HepG2 (cell line): ENCODE results near the gene PET100. TPM values are rescaled to one million over a fixed set of nuclear protein-coding genes. Genes with fewer than 3 reads are reported as not detected.

Source experiments
- ASH2L ChIP-seq: fragments of 300-600, 200-600 bp; sonication (generic); IDR thresholded peaks from 2 replicates; pipeline ENCODE4 v1.7.0; 2017; ENCODE audit warnings: low read depth, mild to moderate bottlenecking, moderate library complexity, mixed read lengths, low read length; ENCODE audit not compliant: insufficient read length
- CEBPZ ChIP-seq: IDR thresholded peaks from 2 replicates; pipeline ENCODE4 v1.6.1; 2012; ENCODE audit warnings: low read length, improper control_type of control experiment
- CSRNP2 ChIP-seq: sonication (generic); formaldehyde crosslinking; conservative IDR thresholded peaks from 2 replicates; pipeline ENCODE4 v1.8.0; 2022; ENCODE audit warnings: low read depth, missing genetic modification reagents
- FLYWCH1 ChIP-seq: sonication (generic); formaldehyde crosslinking; IDR thresholded peaks from 2 replicates; pipeline ENCODE4 v1.8.1; 2023; ENCODE audit warnings: mild to moderate bottlenecking, missing genetic modification reagents
- KMT2A ChIP-seq: sonication (generic); formaldehyde crosslinking; IDR thresholded peaks from 2 replicates; pipeline ENCODE4 v1.4.0; 2020; ENCODE audit warnings: missing genetic modification reagents
- MBNL3 ChIP-seq: fragments of 250-450 bp; sonication (Bioruptor Pico); conservative IDR thresholded peaks from 2 replicates; pipeline ENCODE4 v1.8.0; 2022; ENCODE audit warnings: mild to moderate bottlenecking, inconsistent platforms
- MIER3 ChIP-seq: IDR thresholded peaks from 2 replicates; pipeline ENCODE4 v1.6.1; 2016; ENCODE audit warnings: missing compliant biosample characterization, borderline replicate concordance
- MXI1 ChIP-seq: IDR thresholded peaks from 3 replicates; pipeline ENCODE4 v1.6.1; 2012; ENCODE audit warnings: low read depth, low read length, inconsistent platforms, borderline replicate concordance
- NCOA1 ChIP-seq: sonication (generic); formaldehyde crosslinking; IDR thresholded peaks from 2 replicates; pipeline ENCODE4 v1.9.0; 2021; ENCODE audit warnings: missing genetic modification reagents
- NFRKB ChIP-seq: fragments of 450-650 bp; IDR thresholded peaks from 2 replicates; pipeline ENCODE4 v1.6.1; 2017
- PAWR ChIP-seq: sonication (generic); formaldehyde crosslinking; IDR thresholded peaks from 2 replicates; pipeline ENCODE4 v1.4.0; 2020; ENCODE audit warnings: missing genetic modification reagents, mild to moderate bottlenecking, borderline replicate concordance
- SP5 ChIP-seq: IDR thresholded peaks from 2 replicates; pipeline ENCODE4 v1.6.1; 2016; ENCODE audit warnings: low read depth, borderline replicate concordance
- TIGD3 ChIP-seq: sonication (generic); formaldehyde crosslinking; IDR thresholded peaks from 2 replicates; pipeline ENCODE4 v1.5.1; 2020; ENCODE audit warnings: mild to moderate bottlenecking, missing genetic modification reagents, borderline replicate concordance
- ZNF251 ChIP-seq: sonication (generic); formaldehyde crosslinking; IDR thresholded peaks from 2 replicates; pipeline ENCODE4 v1.9.0; 2021; ENCODE audit warnings: mild to moderate bottlenecking, missing genetic modification reagents
- ZNF512 ChIP-seq: sonication (generic); formaldehyde crosslinking; IDR thresholded peaks from 2 replicates; pipeline ENCODE4 v1.4.0; 2020; ENCODE audit warnings: mild to moderate bottlenecking, missing genetic modification reagents
- polyA plus RNA-seq, 8 experiments: library from polyadenylated mRNA; depleted of rRNA in 3 of 8; stranded (reverse) in 7 of 8; unstranded in 1 of 8; fragments of >200 nt; fragmentation: Illumina TruSeq in 4 of 8; extraction: Trizol in 4 of 8; gene quantifications; 2 replicates each; pipeline versions ENCODE4 v1.2.1 to v1.2.3, GENCODE V29; 2011 to 2016; ENCODE audit warnings: low read depth in 4 of 8, missing spikeins in 1 of 8, mixed read lengths in 1 of 8; ENCODE audit not compliant: insufficient read depth in 1 of 8
- total RNA-seq, 5 experiments: library from RNA; depleted of rRNA; stranded (reverse); fragments of >200 nt; fragmentation: Illumina TruSeq; extraction: Trizol; gene quantifications; 2 replicates each; pipeline ENCODE4 v1.2.3, GENCODE V29; 2016; ENCODE audit warnings: low read depth in 1 of 5
- TF ChIP-seq, protein P1 (sequence below): sonication (generic); formaldehyde crosslinking; IDR thresholded peaks from 2 replicates; pipeline ENCODE4 v1.5.1; 2020; ENCODE audit warnings: missing genetic modification reagents, mild to moderate bottlenecking, borderline replicate concordance
- TF ChIP-seq, protein P2 (sequence below): sonication (generic); formaldehyde crosslinking; IDR thresholded peaks from 2 replicates; pipeline ENCODE4 v1.9.0; 2021; ENCODE audit warnings: missing genetic modification reagents, borderline replicate concordance

PET100 gene
- total and polyA plus RNA-seq, 2 of the 13 experiments (the other 11 are each of a cell fraction or from before 2014, with no cell fraction given) = 22.3 to 66.5 TPM

GRCh38 chr19:7680606-7681339, 51.2 kb downstream of the PET100 start, which contains the start of gene TRAPPC5 (continued):
- TF ChIP-seq CEBPZ = no peak
- TF ChIP-seq MXI1 = peak; percentile 62; the same call in 1 of the 3 replicates
- no peak for TF ChIP-seq KMT2A
- TF ChIP-seq MBNL3 (CRISPR knock-in tag) = no peak
- TF ChIP-seq ZNF251 (CRISPR knock-in tag) = no peak
- no peak; the same call in 1 of the 2 replicates for TF ChIP-seq NCOA1 (CRISPR knock-in tag)
- TF ChIP-seq ASH2L = peak; percentile 26
- TF ChIP-seq, protein P1, sequence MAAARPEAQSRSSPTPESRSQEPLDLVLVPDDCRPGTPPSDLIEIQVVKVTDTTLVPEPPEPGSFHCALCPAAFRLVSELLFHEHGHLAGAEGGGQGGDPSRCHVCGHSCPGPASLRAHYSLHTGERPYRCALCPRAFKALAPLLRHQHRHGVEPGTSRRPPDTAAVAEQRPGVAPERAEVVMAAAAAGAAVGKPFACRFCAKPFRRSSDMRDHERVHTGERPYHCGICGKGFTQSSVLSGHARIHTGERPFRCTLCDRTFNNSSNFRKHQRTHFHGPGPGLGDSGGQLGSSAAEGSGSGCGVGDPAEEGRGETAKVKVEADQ (CRISPR knock-in tag) = 0 out of 2 replicates have a peak, but pooled peaks have one; percentile 43
- no peak; the same call in 1 of the 2 replicates for TF ChIP-seq MIER3
- TF ChIP-seq, protein P2, sequence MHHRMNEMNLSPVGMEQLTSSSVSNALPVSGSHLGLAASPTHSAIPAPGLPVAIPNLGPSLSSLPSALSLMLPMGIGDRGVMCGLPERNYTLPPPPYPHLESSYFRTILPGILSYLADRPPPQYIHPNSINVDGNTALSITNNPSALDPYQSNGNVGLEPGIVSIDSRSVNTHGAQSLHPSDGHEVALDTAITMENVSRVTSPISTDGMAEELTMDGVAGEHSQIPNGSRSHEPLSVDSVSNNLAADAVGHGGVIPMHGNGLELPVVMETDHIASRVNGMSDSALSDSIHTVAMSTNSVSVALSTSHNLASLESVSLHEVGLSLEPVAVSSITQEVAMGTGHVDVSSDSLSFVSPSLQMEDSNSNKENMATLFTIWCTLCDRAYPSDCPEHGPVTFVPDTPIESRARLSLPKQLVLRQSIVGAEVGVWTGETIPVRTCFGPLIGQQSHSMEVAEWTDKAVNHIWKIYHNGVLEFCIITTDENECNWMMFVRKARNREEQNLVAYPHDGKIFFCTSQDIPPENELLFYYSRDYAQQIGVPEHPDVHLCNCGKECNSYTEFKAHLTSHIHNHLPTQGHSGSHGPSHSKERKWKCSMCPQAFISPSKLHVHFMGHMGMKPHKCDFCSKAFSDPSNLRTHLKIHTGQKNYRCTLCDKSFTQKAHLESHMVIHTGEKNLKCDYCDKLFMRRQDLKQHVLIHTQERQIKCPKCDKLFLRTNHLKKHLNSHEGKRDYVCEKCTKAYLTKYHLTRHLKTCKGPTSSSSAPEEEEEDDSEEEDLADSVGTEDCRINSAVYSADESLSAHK (CRISPR knock-in tag) = no peak
- TF ChIP-seq TIGD3 (CRISPR knock-in tag) = no peak
- TF ChIP-seq CSRNP2 (CRISPR knock-in tag) = no peak
- TF ChIP-seq ZNF512 (CRISPR knock-in tag) = no peak
- TF ChIP-seq NFRKB = no peak
- no peak for TF ChIP-seq PAWR (CRISPR knock-in tag)
- no peak for TF ChIP-seq FLYWCH1 (CRISPR knock-in tag)
- TF ChIP-seq SP5 (CRISPR knock-in tag) = peak; percentile 64
